Fibroblast of skin of left biceps (primary cell): ENCODE data around the gene OSMR.
A peak's percentile ranks its signal among the peaks of the same experiment; 100 is the strongest.
"Not testable (repeated sequence)": the region's sequence is repeated elsewhere in the genome, so short reads cannot be mapped to it uniquely, and the experiment has no call there.

ENCODE experiments used
- DNase-seq, 2 experiments: peaks; one replicate each; pipeline ENCODE4 v3.0.0-alpha.2; 2013; ENCODE audit warnings: low read depth in 2 of 2

Gene OSMR

GRCh38 chr5:38830521-38831051, 15.2 kb upstream of the OSMR start:
- no peak for DNase-seq

GRCh38 chr5:38831117-38831516, 14.7 kb upstream of the OSMR start:
- DNase-seq, result no peak

- no peak for DNase-seq
Measured at GRCh38 chr5:38831909-38832308, 13.9 kb upstream of the OSMR start.

- no peak for DNase-seq
Measured at GRCh38 chr5:38832810-38833209, 13.0 kb upstream of the OSMR start.

- DNase-seq, result peak in 1 of 2 experiments; percentile 34
Measured at GRCh38 chr5:38835887-38836286, 9.9 kb upstream of the OSMR start.

GRCh38 chr5:38837416-38837815, 8.4 kb upstream of the OSMR start:
- DNase-seq, result no peak

GRCh38 chr5:38837932-38838331, 7.9 kb upstream of the OSMR start:
- DNase-seq, result no peak

- no peak for DNase-seq
Measured at GRCh38 chr5:38843665-38844064, 2.1 kb upstream of the OSMR start.

GRCh38 chr5:38846379-38847011, 683 bp downstream of the OSMR start:
- no peak for DNase-seq

- no peak for DNase-seq
Measured at GRCh38 chr5:38847559-38848347, 1.9 kb downstream of the OSMR start.

- DNase-seq, result no peak
Measured at GRCh38 chr5:38848637-38849036, 2.8 kb downstream of the OSMR start.

GRCh38 chr5:38851640-38852039, 5.8 kb downstream of the OSMR start:
- DNase-seq, result not testable (repeated sequence)

GRCh38 chr5:38853753-38854470, 8.1 kb downstream of the OSMR start:
- peak; percentile 55 to 57 for DNase-seq

- no peak for DNase-seq
Measured at GRCh38 chr5:38854907-38855306, 9.1 kb downstream of the OSMR start.

- DNase-seq, result no peak
Measured at GRCh38 chr5:38856660-38857059, 10.8 kb downstream of the OSMR start.

- no peak for DNase-seq
Measured at GRCh38 chr5:38858839-38859238, 13.0 kb downstream of the OSMR start.

- DNase-seq, result not testable (repeated sequence)
Measured at GRCh38 chr5:38861986-38862770, 16.4 kb downstream of the OSMR start.

GRCh38 chr5:38866362-38867031, 20.7 kb downstream of the OSMR start:
- no peak for DNase-seq

- no peak for DNase-seq
Measured at GRCh38 chr5:38867032-38867398, 21.2 kb downstream of the OSMR start.

GRCh38 chr5:38867416-38867815, 21.6 kb downstream of the OSMR start:
- no peak for DNase-seq

- no peak for DNase-seq
Measured at GRCh38 chr5:38870595-38870994, 24.8 kb downstream of the OSMR start.
